MCF 10A (cell line): ENCODE data around the gene RER1. TPM values are rescaled to one million over a fixed set of nuclear protein-coding genes. Genes with fewer than 3 reads are reported as not detected.

Experiments used
- BruUV-seq: library from RNA; stranded (reverse); fragments of 400-500 nt; replicated peaks from 2 replicates; lab custom pipeline; 2021; lab: Mats Ljungman, UMichigan
- CTCF ChIA-PET: fragments of 300-600 bp; sonication (Branson Sonifier 250); formaldehyde crosslinking; extraction: SDS; loops from one replicate; lab custom pipeline; 2021; ENCODE audit warnings: antibody characterized with exemption, inconsistent platforms; lab: Yijun Ruan, JAX
- POLR2A ChIA-PET: fragments of 300-600, 350-650 bp; sonication (Branson Sonifier 250); formaldehyde crosslinking; extraction: SDS; loops from one replicate; lab custom pipeline; 2020; ENCODE audit warnings: antibody characterized with exemption, inconsistent platforms; lab: Yijun Ruan, JAX
- DNase-seq: peaks from one replicate; pipeline ENCODE4 v3.0.0-alpha.2; 2018; ENCODE audit not compliant: unreplicated experiment
- H3K27ac Mint-ChIP-seq: one replicate; pipeline ENCODE4 v1.8.0; 2022; ENCODE audit warnings: mild to moderate bottlenecking, low read depth, mixed read lengths; ENCODE audit not compliant: unreplicated experiment
- H3K27me3 Mint-ChIP-seq: one replicate; pipeline ENCODE4 v1.8.0; 2022; ENCODE audit warnings: mixed read lengths; ENCODE audit not compliant: insufficient read depth, unreplicated experiment
- H3K36me3 Mint-ChIP-seq: one replicate; pipeline ENCODE4 v1.8.0; 2022; ENCODE audit warnings: mild to moderate bottlenecking, moderate library complexity, mixed read lengths; ENCODE audit not compliant: insufficient read depth, unreplicated experiment
- H3K4me1 Mint-ChIP-seq: one replicate; pipeline ENCODE4 v1.8.0; 2022; ENCODE audit warnings: mixed read lengths; ENCODE audit not compliant: insufficient read depth, unreplicated experiment
- H3K4me3 Mint-ChIP-seq: one replicate; pipeline ENCODE4 v1.8.0; 2022; ENCODE audit warnings: mild to moderate bottlenecking, moderate library complexity, mixed read lengths; ENCODE audit not compliant: unreplicated experiment
- H3K9me3 Mint-ChIP-seq: one replicate; pipeline ENCODE4 v1.8.0; 2022; ENCODE audit warnings: mixed read lengths; ENCODE audit not compliant: unreplicated experiment
- intact Hi-C: fragments of 100-400 bp; cut with micrococcal nuclease; formaldehyde crosslinking; loops from 2 replicates; pipeline ENCODE4 v1.14.1; 2022
- total RNA-seq: library from RNA; stranded (reverse); gene quantifications from 2 replicates; pipeline ENCODE4 v1.2.3, GENCODE V29; 2022
- TF ChIP-seq, protein P1 (sequence below): fragments of 200-600 bp; IDR thresholded peaks from one replicate; pipeline ENCODE4 v1.8.0; 2022; ENCODE audit warnings: antibody characterized with exemption, mild to moderate bottlenecking; ENCODE audit not compliant: unreplicated experiment

The RER1 gene
- total RNA-seq, 1 experiment from 2014 or later: 172 TPM

- ChIA-PET CTCF (interaction anchor here (0.9 kb wide), 1 partner anchor 180 kb away, joined by 4 read pairs; no protein-coding TSS in a partner anchor), POLR2A (no interaction called here)
- H3K4me1 Mint-ChIP-seq: no peaks in the 10 kb centered on the region
- DNase-seq: no peak
- no peaks in the 10 kb centered on the region for H3K9me3 Mint-ChIP-seq
- intact Hi-C loops: no loop called here
- peaks cover 32% of the 10 kb centered on the region for H3K36me3 Mint-ChIP-seq
- H3K4me3 Mint-ChIP-seq: no peak overlapping the region
- TF ChIP-seq, protein P1, sequence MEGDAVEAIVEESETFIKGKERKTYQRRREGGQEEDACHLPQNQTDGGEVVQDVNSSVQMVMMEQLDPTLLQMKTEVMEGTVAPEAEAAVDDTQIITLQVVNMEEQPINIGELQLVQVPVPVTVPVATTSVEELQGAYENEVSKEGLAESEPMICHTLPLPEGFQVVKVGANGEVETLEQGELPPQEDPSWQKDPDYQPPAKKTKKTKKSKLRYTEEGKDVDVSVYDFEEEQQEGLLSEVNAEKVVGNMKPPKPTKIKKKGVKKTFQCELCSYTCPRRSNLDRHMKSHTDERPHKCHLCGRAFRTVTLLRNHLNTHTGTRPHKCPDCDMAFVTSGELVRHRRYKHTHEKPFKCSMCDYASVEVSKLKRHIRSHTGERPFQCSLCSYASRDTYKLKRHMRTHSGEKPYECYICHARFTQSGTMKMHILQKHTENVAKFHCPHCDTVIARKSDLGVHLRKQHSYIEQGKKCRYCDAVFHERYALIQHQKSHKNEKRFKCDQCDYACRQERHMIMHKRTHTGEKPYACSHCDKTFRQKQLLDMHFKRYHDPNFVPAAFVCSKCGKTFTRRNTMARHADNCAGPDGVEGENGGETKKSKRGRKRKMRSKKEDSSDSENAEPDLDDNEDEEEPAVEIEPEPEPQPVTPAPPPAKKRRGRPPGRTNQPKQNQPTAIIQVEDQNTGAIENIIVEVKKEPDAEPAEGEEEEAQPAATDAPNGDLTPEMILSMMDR: no peak
- no peaks in the 10 kb centered on the region for H3K27me3 Mint-ChIP-seq
- BruUV-seq: no TSS peak
- no peak overlapping the region for H3K27ac Mint-ChIP-seq
These were observed 16.3 kb upstream of the RER1 start for GRCh38 chr1:2375246-2375922.

DNA sequence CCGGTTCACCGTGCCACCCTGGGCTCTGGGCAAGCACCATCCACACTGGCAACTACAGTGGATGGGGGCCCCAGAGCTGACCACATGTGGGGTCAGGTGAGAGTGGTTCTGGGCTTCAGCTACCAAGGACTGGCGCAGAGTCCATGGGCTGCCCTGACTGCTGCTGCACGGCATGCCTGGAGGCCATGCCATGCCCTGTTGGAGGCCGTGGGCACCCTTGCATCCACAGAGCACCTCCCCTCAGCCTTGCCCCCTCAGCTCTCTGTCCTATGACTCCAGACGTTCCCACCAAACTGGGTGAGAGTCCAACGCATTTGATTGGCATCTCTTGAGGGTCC, 15.7 kb upstream of the RER1 start:
- ChIA-PET CTCF (interaction anchor here (0.9 kb wide), 1 partner anchor 180 kb away, joined by 4 read pairs; no protein-coding TSS in a partner anchor), POLR2A (no interaction called here)
- Mint-ChIP-seq H3K4me1 (no peaks in the 10 kb centered on the region), H3K4me3 (no peak overlapping the region), H3K9me3 (no peaks in the 10 kb centered on the region), H3K27ac (no peak overlapping the region), H3K36me3 (peaks cover 32% of the 10 kb centered on the region), H3K27me3 (no peaks in the 10 kb centered on the region)
- BruUV-seq: no TSS peak
- intact Hi-C loops: no loop called here
- TF ChIP-seq, protein P1: no peak
- DNase-seq: no peak

- Mint-ChIP-seq H3K4me1 (no peaks in the 10 kb centered on the region), H3K27me3 (no peaks in the 10 kb centered on the region), H3K27ac (no peak overlapping the region), H3K9me3 (no peaks in the 10 kb centered on the region), H3K36me3 (peaks cover 32% of the 10 kb centered on the region), H3K4me3 (no peak overlapping the region)
- ChIA-PET POLR2A (no interaction called here), CTCF (interaction anchor here (6.6 kb wide), 1 partner anchor 180 kb away, joined by 116 read pairs; the partner anchor contains the start of gene FAAP20)
- intact Hi-C loops: no loop called here
- TF ChIP-seq, protein P1: no peak
- BruUV-seq: no TSS peak
- no peak for DNase-seq
These were observed 15.3 kb upstream of the RER1 start for GRCh38 chr1:2376261-2376741.

DNA sequence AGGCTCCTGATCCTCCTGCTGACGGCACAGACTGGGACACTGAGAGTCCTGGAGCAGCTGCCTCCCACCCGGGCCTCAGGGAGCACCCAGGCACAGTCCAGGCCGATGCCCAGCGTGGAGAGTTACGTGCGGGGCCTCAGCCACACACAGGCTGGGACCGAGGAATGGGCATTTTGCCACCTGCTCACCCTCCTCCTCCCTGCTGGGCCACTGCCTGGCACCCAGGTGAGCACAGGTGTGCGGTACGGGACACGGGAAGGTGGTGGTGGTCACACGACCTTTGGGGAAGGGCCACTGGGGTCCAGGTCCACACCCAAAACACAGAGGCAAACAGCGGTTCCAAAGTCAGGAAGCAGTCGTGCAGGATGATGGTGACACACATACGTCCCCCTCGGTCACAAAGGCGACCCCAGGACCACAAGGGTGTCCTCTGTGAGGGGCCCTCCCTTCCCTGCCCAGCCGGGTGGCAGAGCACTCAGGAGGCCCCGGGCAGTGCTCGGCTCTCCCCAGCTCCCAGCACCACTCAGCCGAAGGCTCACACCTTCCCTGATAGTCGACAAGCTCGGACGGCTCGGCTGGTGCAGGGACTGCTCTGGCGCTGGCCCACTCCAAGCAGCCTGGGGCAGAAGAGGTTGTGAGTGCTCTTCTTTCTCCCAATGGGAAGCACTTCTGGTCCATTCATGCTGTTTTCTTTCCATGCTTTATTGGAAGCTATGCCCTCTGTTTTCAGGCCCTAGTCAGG, 14.5 kb upstream of the RER1 start:
- intact Hi-C loops: no loop called here
- Mint-ChIP-seq H3K9me3 (no peaks in the 10 kb centered on the region), H3K4me1 (no peaks in the 10 kb centered on the region), H3K4me3 (no peak overlapping the region), H3K27ac (no peak overlapping the region), H3K27me3 (no peaks in the 10 kb centered on the region), H3K36me3 (peaks cover 24% of the 10 kb centered on the region)
- no peak for DNase-seq
- ChIA-PET POLR2A (interaction anchor here (1.0 kb wide), 1 partner anchor 207 kb away, joined by 3 read pairs; no protein-coding TSS in a partner anchor), CTCF (interaction anchor here (6.6 kb wide), 1 partner anchor 181 kb away, joined by 116 read pairs; the partner anchor contains the start of gene FAAP20)
- TF ChIP-seq, protein P1: no peak
- BruUV-seq: no TSS peak
